ENCODE measurements around the gene SORCS1. TPM values are rescaled to one million over a fixed set of nuclear protein-coding genes. Genes with fewer than 3 reads are reported as not detected.

SORCS1 gene
- total RNA-seq, 1 donor from 2014 or later: not detected

DNA sequence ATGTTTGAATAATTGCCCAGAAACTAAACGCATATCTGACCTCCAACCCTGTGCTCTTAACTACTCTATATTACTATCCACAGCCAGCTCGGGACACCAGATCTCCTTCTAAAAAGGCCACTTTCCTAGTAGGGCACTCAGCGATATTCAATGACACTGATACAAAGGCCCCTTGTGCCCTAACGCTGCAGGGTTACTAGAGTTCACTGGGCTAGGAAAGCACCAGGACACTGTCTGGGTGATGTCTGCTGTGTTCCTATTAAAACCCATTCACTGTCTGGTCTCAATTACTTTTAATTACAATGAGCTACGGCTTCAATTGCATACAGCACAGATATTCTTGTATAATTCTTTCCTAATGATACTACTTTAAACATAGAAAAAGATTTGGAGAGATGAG lies 91.7 kb downstream of the SORCS1 start:
- TF ChIP-seq, protein P1, sequence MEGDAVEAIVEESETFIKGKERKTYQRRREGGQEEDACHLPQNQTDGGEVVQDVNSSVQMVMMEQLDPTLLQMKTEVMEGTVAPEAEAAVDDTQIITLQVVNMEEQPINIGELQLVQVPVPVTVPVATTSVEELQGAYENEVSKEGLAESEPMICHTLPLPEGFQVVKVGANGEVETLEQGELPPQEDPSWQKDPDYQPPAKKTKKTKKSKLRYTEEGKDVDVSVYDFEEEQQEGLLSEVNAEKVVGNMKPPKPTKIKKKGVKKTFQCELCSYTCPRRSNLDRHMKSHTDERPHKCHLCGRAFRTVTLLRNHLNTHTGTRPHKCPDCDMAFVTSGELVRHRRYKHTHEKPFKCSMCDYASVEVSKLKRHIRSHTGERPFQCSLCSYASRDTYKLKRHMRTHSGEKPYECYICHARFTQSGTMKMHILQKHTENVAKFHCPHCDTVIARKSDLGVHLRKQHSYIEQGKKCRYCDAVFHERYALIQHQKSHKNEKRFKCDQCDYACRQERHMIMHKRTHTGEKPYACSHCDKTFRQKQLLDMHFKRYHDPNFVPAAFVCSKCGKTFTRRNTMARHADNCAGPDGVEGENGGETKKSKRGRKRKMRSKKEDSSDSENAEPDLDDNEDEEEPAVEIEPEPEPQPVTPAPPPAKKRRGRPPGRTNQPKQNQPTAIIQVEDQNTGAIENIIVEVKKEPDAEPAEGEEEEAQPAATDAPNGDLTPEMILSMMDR (IDR thresholded peaks at IDR 0.05; ENCODE audit: insufficient read depth, low read length, severe bottlenecking): no peak
- H3K36me3 ChIP-seq (ENCODE audit: control insufficient read depth, insufficient read depth, low read length): no peaks in the 10 kb centered on the region
- H3K27me3 ChIP-seq (ENCODE audit: control insufficient read depth, insufficient read depth, low read length): no peaks in the 10 kb centered on the region
- FAIRE-seq (no peak), DNase-seq (ENCODE audit: low read depth) (no peak)
- H3K4me3 ChIP-seq (ENCODE audit: low read depth, low read length): no peak overlapping the region

DNA sequence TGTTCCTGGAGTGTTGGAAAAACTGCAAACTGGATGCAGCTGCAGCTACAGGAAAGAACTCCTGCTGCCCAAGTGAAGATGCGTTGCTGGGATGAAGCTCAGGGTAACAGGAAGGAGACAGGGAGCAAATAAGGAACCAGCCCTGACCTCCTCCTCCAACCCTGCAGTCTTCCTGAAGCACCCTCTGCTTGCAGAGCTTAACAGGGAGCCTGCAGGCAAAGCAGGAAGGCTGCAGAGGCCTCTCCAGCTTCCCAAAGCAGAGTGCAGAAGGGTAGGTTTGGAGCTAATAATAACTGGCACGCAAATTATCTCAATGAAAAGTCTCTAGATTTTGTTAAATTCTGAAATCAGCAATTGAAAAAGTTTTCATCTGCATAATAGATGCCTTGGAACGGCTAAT lies 92.5 kb downstream of the SORCS1 start:
- Histone ChIP-seq H3K4me3 (ENCODE audit: low read depth, low read length) (no peak overlapping the region), H3K36me3 (ENCODE audit: control insufficient read depth, insufficient read depth, low read length) (no peaks in the 10 kb centered on the region), H3K27me3 (ENCODE audit: control insufficient read depth, insufficient read depth, low read length) (no peaks in the 10 kb centered on the region)
- DNase-seq (ENCODE audit: low read depth) (no peak), FAIRE-seq (no peak)
- TF ChIP-seq, protein P1 (IDR thresholded peaks at IDR 0.05; ENCODE audit: insufficient read depth, low read length, severe bottlenecking): no peak

- DNase-seq (ENCODE audit: low read depth) (no peak), FAIRE-seq (no peak)
- H3K36me3 ChIP-seq (ENCODE audit: control insufficient read depth, insufficient read depth, low read length): no peaks in the 10 kb centered on the region
- no peaks in the 10 kb centered on the region for H3K27me3 ChIP-seq (ENCODE audit: control insufficient read depth, insufficient read depth, low read length)
- no peak overlapping the region for H3K4me3 ChIP-seq (ENCODE audit: low read depth, low read length)
- TF ChIP-seq, protein P1 (IDR thresholded peaks at IDR 0.05; ENCODE audit: insufficient read depth, low read length, severe bottlenecking): no peak
Measured at GRCh38 chr10:107071301-107071700, 93.2 kb downstream of the SORCS1 start.

- Histone ChIP-seq H3K4me3 (ENCODE audit: low read depth, low read length) (no peak overlapping the region), H3K36me3 (ENCODE audit: control insufficient read depth, insufficient read depth, low read length) (no peaks in the 10 kb centered on the region), H3K27me3 (ENCODE audit: control insufficient read depth, insufficient read depth, low read length) (no peaks in the 10 kb centered on the region)
- TF ChIP-seq, protein P1 (IDR thresholded peaks at IDR 0.05; ENCODE audit: insufficient read depth, low read length, severe bottlenecking): no peak
- DNase-seq (ENCODE audit: low read depth): no peak
- no peak for FAIRE-seq
Measured at GRCh38 chr10:107067843-107068242, 96.7 kb downstream of the SORCS1 start.

DNA sequence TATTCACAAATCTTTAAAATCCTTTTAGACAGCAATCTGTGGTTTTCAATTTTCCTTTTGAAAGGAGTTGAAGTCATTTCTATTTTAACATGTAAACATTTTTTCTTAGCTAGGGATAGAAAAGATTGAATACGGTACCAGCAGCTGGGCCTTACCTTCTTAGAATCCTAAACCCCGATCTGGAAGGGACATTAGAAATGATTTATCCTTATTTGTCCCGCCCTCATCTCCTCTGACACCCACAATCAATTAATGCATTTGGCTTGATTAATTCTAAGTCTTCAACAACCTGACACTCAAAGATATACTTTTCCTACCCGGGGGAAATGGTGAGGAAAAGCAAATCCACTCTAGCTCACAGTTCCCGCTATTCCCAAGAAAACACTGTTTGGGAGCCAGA lies 100.4 kb downstream of the SORCS1 start:
- DNase-seq (ENCODE audit: low read depth) (no peak), FAIRE-seq (no peak)
- TF ChIP-seq, protein P1 (IDR thresholded peaks at IDR 0.05; ENCODE audit: insufficient read depth, low read length, severe bottlenecking): no peak
- H3K36me3 ChIP-seq (ENCODE audit: control insufficient read depth, insufficient read depth, low read length): no peaks in the 10 kb centered on the region
- no peaks in the 10 kb centered on the region for H3K27me3 ChIP-seq (ENCODE audit: control insufficient read depth, insufficient read depth, low read length)
- no peak overlapping the region for H3K4me3 ChIP-seq (ENCODE audit: low read depth, low read length)

DNA sequence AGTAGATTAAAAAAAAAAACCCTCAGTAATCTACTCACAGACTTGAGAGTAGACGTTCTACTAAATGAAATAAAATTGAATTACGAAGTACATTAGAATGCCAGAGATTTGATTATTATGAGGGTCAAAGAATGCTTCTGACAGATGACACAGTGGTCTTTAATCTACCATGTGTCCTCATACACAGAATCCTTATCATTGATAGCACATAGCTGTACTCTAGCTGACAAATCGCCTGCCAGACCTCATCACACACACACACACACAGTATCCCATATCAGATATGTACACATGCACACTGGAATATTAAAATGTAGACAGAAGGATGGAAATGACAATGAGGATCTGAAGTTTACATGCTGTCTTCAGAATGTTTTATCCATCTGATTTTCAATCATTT lies 104.6 kb downstream of the SORCS1 start:
- Histone ChIP-seq H3K27me3 (ENCODE audit: control insufficient read depth, insufficient read depth, low read length) (no peaks in the 10 kb centered on the region), H3K4me3 (ENCODE audit: low read depth, low read length) (no peak overlapping the region), H3K36me3 (ENCODE audit: control insufficient read depth, insufficient read depth, low read length) (no peaks in the 10 kb centered on the region)
- TF ChIP-seq, protein P1 (IDR thresholded peaks at IDR 0.05; ENCODE audit: insufficient read depth, low read length, severe bottlenecking): no peak
- DNase-seq (ENCODE audit: low read depth) (no peak), FAIRE-seq (no peak)
